ENCODE measurements around the gene MZT2A.
"Not testable (repeated sequence)": the region's sequence is repeated elsewhere in the genome, so short reads cannot be mapped to it uniquely, and the experiment has no call there.

The MZT2A gene

GRCh38 chr2:131521961-131522781 is 30.0 kb upstream of the MZT2A start:
- Histone ChIP-seq H3K27ac (ENCODE audit: low read length) (no peak overlapping the region), H3K27me3 (ENCODE audit: low read depth, low read length) (no peaks in the 10 kb centered on the region), H3K79me2 (ENCODE audit: low read length) (no peaks in the 10 kb centered on the region), H2AFZ (ENCODE audit: low read depth, low read length) (no peak overlapping the region), H3K36me3 (replicated peaks; ENCODE audit: low read depth, low read length) (no peaks in the 10 kb centered on the region), H3K4me1 (ENCODE audit: low read length) (0 out of 2 replicates have a peak, but pooled peaks cover under 1% of the 10 kb centered on the region), H4K20me1 (ENCODE audit: insufficient read depth, low read length) (no peaks in the 10 kb centered on the region), H3K4me2 (ENCODE audit: low read length) (no peak overlapping the region), H3K4me3 (ENCODE audit: low read length) (no peak overlapping the region), H3K9ac (ENCODE audit: low read length) (no peak overlapping the region), H3K9me3 (ENCODE audit: insufficient read depth, low read length) (no peaks in the 10 kb centered on the region)
- no peak for TF ChIP-seq EZH2phosphoT487 (IDR thresholded peaks at IDR 0.05; ENCODE audit: low read depth)
- no peak for TF ChIP-seq CTCF (IDR thresholded peaks at IDR 0.05; ENCODE audit: low read depth, low read length)

GRCh38 chr2:131521524-131521923 is 29.3 kb upstream of the MZT2A start:
- not testable (repeated sequence) for H3K27me3 ChIP-seq (ENCODE audit: low read depth, low read length); H3K36me3 ChIP-seq (replicated peaks; ENCODE audit: low read depth, low read length)

GRCh38 chr2:131520526-131520925 is 28.3 kb upstream of the MZT2A start:
- H3K27me3 ChIP-seq (ENCODE audit: low read depth, low read length), result no peaks in the 10 kb centered on the region
- no peaks in the 10 kb centered on the region for H3K9me3 ChIP-seq (ENCODE audit: insufficient read depth, low read length)
- no peaks in the 10 kb centered on the region for H3K36me3 ChIP-seq (replicated peaks; ENCODE audit: low read depth, low read length)
- H3K4me1 ChIP-seq (ENCODE audit: low read length), result no peaks in the 10 kb centered on the region
- no peak for TF ChIP-seq CTCF (IDR thresholded peaks at IDR 0.05; ENCODE audit: low read depth, low read length)
- TF ChIP-seq EZH2phosphoT487 (IDR thresholded peaks at IDR 0.05; ENCODE audit: low read depth), result no peak
- H3K9ac ChIP-seq (ENCODE audit: low read length), result no peak overlapping the region
- H3K4me3 ChIP-seq (ENCODE audit: low read length), result no peak overlapping the region
- no peak overlapping the region for H3K27ac ChIP-seq (ENCODE audit: low read length)
- H3K4me2 ChIP-seq (ENCODE audit: low read length), result no peak overlapping the region
- no peaks in the 10 kb centered on the region for H4K20me1 ChIP-seq (ENCODE audit: insufficient read depth, low read length)
- H3K79me2 ChIP-seq (ENCODE audit: low read length), result no peaks in the 10 kb centered on the region
- no peak overlapping the region for H2AFZ ChIP-seq (ENCODE audit: low read depth, low read length)

More at GRCh38 chr2:131521524-131521923, 29.3 kb upstream of the MZT2A start:
- not testable (repeated sequence) for H3K4me2 ChIP-seq (ENCODE audit: low read length); H4K20me1 ChIP-seq (ENCODE audit: insufficient read depth, low read length); H3K27ac ChIP-seq (ENCODE audit: low read length); H3K4me1 ChIP-seq (ENCODE audit: low read length); H3K9me3 ChIP-seq (ENCODE audit: insufficient read depth, low read length); H3K9ac ChIP-seq (ENCODE audit: low read length); H3K4me3 ChIP-seq (ENCODE audit: low read length); H2AFZ ChIP-seq (ENCODE audit: low read depth, low read length); H3K79me2 ChIP-seq (ENCODE audit: low read length)

- not testable (repeated sequence) for H3K79me2 ChIP-seq (ENCODE audit: low read length); H2AFZ ChIP-seq (ENCODE audit: low read depth, low read length); H3K36me3 ChIP-seq (replicated peaks; ENCODE audit: low read depth, low read length); H3K27ac ChIP-seq (ENCODE audit: low read length); H3K4me3 ChIP-seq (ENCODE audit: low read length); H4K20me1 ChIP-seq (ENCODE audit: insufficient read depth, low read length); H3K9me3 ChIP-seq (ENCODE audit: insufficient read depth, low read length); H3K4me1 ChIP-seq (ENCODE audit: low read length); H3K27me3 ChIP-seq (ENCODE audit: low read depth, low read length); H3K4me2 ChIP-seq (ENCODE audit: low read length); H3K9ac ChIP-seq (ENCODE audit: low read length)
Observed at GRCh38 chr2:131519871-131520470, 27.8 kb upstream of the MZT2A start.

- no peak overlapping the region for H3K27ac ChIP-seq (ENCODE audit: low read length)
- no peaks in the 10 kb centered on the region for H4K20me1 ChIP-seq (ENCODE audit: insufficient read depth, low read length)
- H3K9ac ChIP-seq (ENCODE audit: low read length), result no peak overlapping the region
- no peak overlapping the region for H2AFZ ChIP-seq (ENCODE audit: low read depth, low read length)
- H3K4me2 ChIP-seq (ENCODE audit: low read length), result no peak overlapping the region
- H3K4me3 ChIP-seq (ENCODE audit: low read length), result no peak overlapping the region
- no peak for TF ChIP-seq EZH2phosphoT487 (IDR thresholded peaks at IDR 0.05; ENCODE audit: low read depth)
- TF ChIP-seq CTCF (IDR thresholded peaks at IDR 0.05; ENCODE audit: low read depth, low read length), result no peak
- peaks cover 2% of the 10 kb centered on the region for H3K4me1 ChIP-seq (ENCODE audit: low read length)
- no peaks in the 10 kb centered on the region for H3K36me3 ChIP-seq (replicated peaks; ENCODE audit: low read depth, low read length)
- H3K27me3 ChIP-seq (ENCODE audit: low read depth, low read length), result no peaks in the 10 kb centered on the region
- H3K79me2 ChIP-seq (ENCODE audit: low read length), result no peaks in the 10 kb centered on the region
- H3K9me3 ChIP-seq (ENCODE audit: insufficient read depth, low read length), result no peaks in the 10 kb centered on the region
Observed at GRCh38 chr2:131519466-131519865, 27.3 kb upstream of the MZT2A start.

GRCh38 chr2:131518531-131518930 is 26.3 kb upstream of the MZT2A start:
- not testable (repeated sequence) for H3K36me3 ChIP-seq (replicated peaks; ENCODE audit: low read depth, low read length)

GRCh38 chr2:131517856-131518255 is 25.7 kb upstream of the MZT2A start:
- H3K9ac ChIP-seq (ENCODE audit: low read length); H3K9me3 ChIP-seq (ENCODE audit: insufficient read depth, low read length); H3K27ac ChIP-seq (ENCODE audit: low read length); H2AFZ ChIP-seq (ENCODE audit: low read depth, low read length); H3K27me3 ChIP-seq (ENCODE audit: low read depth, low read length); H3K4me2 ChIP-seq (ENCODE audit: low read length); H3K79me2 ChIP-seq (ENCODE audit: low read length); H3K4me3 ChIP-seq (ENCODE audit: low read length); H3K4me1 ChIP-seq (ENCODE audit: low read length); H4K20me1 ChIP-seq (ENCODE audit: insufficient read depth, low read length); H3K36me3 ChIP-seq (replicated peaks; ENCODE audit: low read depth, low read length): not testable (repeated sequence)

More at GRCh38 chr2:131518531-131518930, 26.3 kb upstream of the MZT2A start:
- not testable (repeated sequence) for H2AFZ ChIP-seq (ENCODE audit: low read depth, low read length); H3K27ac ChIP-seq (ENCODE audit: low read length); H3K27me3 ChIP-seq (ENCODE audit: low read depth, low read length); H4K20me1 ChIP-seq (ENCODE audit: insufficient read depth, low read length); H3K79me2 ChIP-seq (ENCODE audit: low read length); H3K4me3 ChIP-seq (ENCODE audit: low read length); H3K9ac ChIP-seq (ENCODE audit: low read length); H3K4me1 ChIP-seq (ENCODE audit: low read length); H3K9me3 ChIP-seq (ENCODE audit: insufficient read depth, low read length); H3K4me2 ChIP-seq (ENCODE audit: low read length)
